Measurements from ENCODE around the gene DUSP10.

Gene DUSP10

GRCh38 chr1:221774054-221774842 lies 32.4 kb upstream of the DUSP10 start:
- no peak for DNase-seq
- in situ Hi-C loops (cut with HindIII; ENCODE audit: low pct_ligation_motif_present, low sequenced_read_pairs), result no loop called here
- H3K36me3 ChIP-seq (replicated peaks), result no peaks in the 10 kb centered on the region
- H3K27ac ChIP-seq, result no peak overlapping the region
- no peak for TF ChIP-seq CTCF (IDR thresholded peaks at IDR 0.05; ENCODE audit: low read depth, low read length, missing control alignments)
- no peaks in the 10 kb centered on the region for H3K27me3 ChIP-seq (replicated peaks)
- H3K4me3 ChIP-seq (ENCODE audit: low read depth, low read length), result no peak overlapping the region

- Histone ChIP-seq H3K27ac (no peak overlapping the region), H3K36me3 (replicated peaks) (no peaks in the 10 kb centered on the region), H3K27me3 (replicated peaks) (no peaks in the 10 kb centered on the region), H3K4me3 (ENCODE audit: low read depth, low read length) (no peak overlapping the region)
- DNase-seq, result no peak
- in situ Hi-C loops (cut with HindIII; ENCODE audit: low pct_ligation_motif_present, low sequenced_read_pairs), result no loop called here
- TF ChIP-seq CTCF (IDR thresholded peaks at IDR 0.05; ENCODE audit: low read depth, low read length, missing control alignments), result no peak
Measured at GRCh38 chr1:221773383-221773782, 31.5 kb upstream of the DUSP10 start.

GRCh38 chr1:221772117-221772516 lies 30.2 kb upstream of the DUSP10 start:
- Histone ChIP-seq H3K27me3 (replicated peaks) (no peaks in the 10 kb centered on the region), H3K4me3 (ENCODE audit: low read depth, low read length) (no peak overlapping the region), H3K36me3 (replicated peaks) (no peaks in the 10 kb centered on the region), H3K27ac (no peak overlapping the region)
- DNase-seq, result no peak
- in situ Hi-C loops (cut with HindIII; ENCODE audit: low pct_ligation_motif_present, low sequenced_read_pairs), result no loop called here
- TF ChIP-seq CTCF (IDR thresholded peaks at IDR 0.05; ENCODE audit: low read depth, low read length, missing control alignments), result no peak

GRCh38 chr1:221768444-221769066 lies 26.7 kb upstream of the DUSP10 start:
- H3K4me3 ChIP-seq (ENCODE audit: low read depth, low read length), result no peak overlapping the region
- H3K27me3 ChIP-seq (replicated peaks), result no peaks in the 10 kb centered on the region
- in situ Hi-C loops (cut with HindIII; ENCODE audit: low pct_ligation_motif_present, low sequenced_read_pairs), result no loop called here
- no peak for DNase-seq
- H3K27ac ChIP-seq, result no peak overlapping the region
- no peaks in the 10 kb centered on the region for H3K36me3 ChIP-seq (replicated peaks)
- no peak for TF ChIP-seq CTCF (IDR thresholded peaks at IDR 0.05; ENCODE audit: low read depth, low read length, missing control alignments)

GRCh38 chr1:221766210-221766609 lies 24.3 kb upstream of the DUSP10 start:
- H3K27ac ChIP-seq, result no peak overlapping the region
- H3K4me3 ChIP-seq (ENCODE audit: low read depth, low read length), result no peak overlapping the region
- in situ Hi-C loops (cut with HindIII; ENCODE audit: low pct_ligation_motif_present, low sequenced_read_pairs), result no loop called here
- TF ChIP-seq CTCF (IDR thresholded peaks at IDR 0.05; ENCODE audit: low read depth, low read length, missing control alignments), result no peak
- H3K27me3 ChIP-seq (replicated peaks), result no peaks in the 10 kb centered on the region
- DNase-seq, result no peak
- H3K36me3 ChIP-seq (replicated peaks), result no peaks in the 10 kb centered on the region
